ENCODE measurements around the gene TMEM259. TPM values are rescaled to one million over a fixed set of nuclear protein-coding genes. Genes with fewer than 3 reads are reported as not detected.

TMEM259 gene
- total and polyA plus RNA-seq, 2 donors (not counting 3 experiments of a cell fraction or from before 2014, with no cell fraction given) = 142 to 297 TPM

- dilution Hi-C loops (cut with MboI; ENCODE audit: extremely low pct_ligation_motif_present, low sequenced_read_pairs) = no loop called here
- H3K9me1 ChIP-seq (replicated peaks; ENCODE audit: control insufficient read depth, extremely low read depth, insufficient read depth, low read length) = no peaks in the 10 kb centered on the region
- H3K4me3 ChIP-seq (replicated peaks in 1 of 3; ENCODE audit: insufficient read depth in 1 of 3, low read depth in 1 of 3, low read length in 3 of 3) = no peak overlapping the region
- no peak for TF ChIP-seq POLR2AphosphoS5 (IDR thresholded peaks at IDR 0.05; ENCODE audit: insufficient read depth, low read depth, low read length)
- ChIA-PET CTCF (interaction anchor here (0.5 kb wide), 1 partner anchor 502 kb away, joined by 4 read pairs; no protein-coding TSS in a partner anchor), POLR2A (interaction anchor here (0.6 kb wide), 1 partner anchor 15 kb away, joined by 4 read pairs; no protein-coding TSS in a partner anchor)
- H3K36me3 ChIP-seq (ENCODE audit: control insufficient read depth in 2 of 2, extremely low read depth in 1 of 2, insufficient read depth in 2 of 2, low read length in 2 of 2) = peaks cover 5 to 16% of the 10 kb centered on the region in 2 experiments
- H3K27me3 ChIP-seq (ENCODE audit: control insufficient read depth in 2 of 2, insufficient read depth in 2 of 2, low read length in 2 of 2) = no peaks in the 10 kb centered on the region
- no peak for DNase-seq (ENCODE audit: low read depth, low spot score)
- H4K20me1 ChIP-seq (replicated peaks; ENCODE audit: control insufficient read depth, extremely low read depth, insufficient read depth, low read length) = no peaks in the 10 kb centered on the region
- H3K9me3 ChIP-seq (replicated peaks; ENCODE audit: control insufficient read depth, insufficient read depth, low read length) = no peaks in the 10 kb centered on the region
- no peak overlapping the region for H2AFZ ChIP-seq (ENCODE audit: low read depth, low read length)
- H3K4me2 ChIP-seq (ENCODE audit: insufficient read depth, low read length) = no peak overlapping the region
- no peak for FAIRE-seq
- peaks cover 4% of the 10 kb centered on the region for H3K79me2 ChIP-seq (ENCODE audit: control insufficient read depth, insufficient read depth, low read length)
- no peak overlapping the region for H3K27ac ChIP-seq (ENCODE audit: insufficient read depth, low read depth, low read length)
- no peaks in the 10 kb centered on the region for H3K4me1 ChIP-seq (ENCODE audit: control insufficient read depth, extremely low read depth, insufficient read depth, low read length)
- no peak overlapping the region for H3K9ac ChIP-seq (replicated peaks; ENCODE audit: extremely low read depth, insufficient read depth, low read length)
- intact Hi-C loops (cut with micrococcal nuclease) = no loop called here
- no TSS peak for BruUV-seq (replicated peaks)
Measured at GRCh38 chr19:1008268-1009040, 12.5 kb downstream of the TMEM259 start.

GRCh38 chr19:1007399-1008251 lies 13.3 kb downstream of the TMEM259 start:
- no peak for FAIRE-seq
- H3K9me3 ChIP-seq (replicated peaks; ENCODE audit: control insufficient read depth, insufficient read depth, low read length) = no peaks in the 10 kb centered on the region
- no peak overlapping the region for H3K4me3 ChIP-seq (replicated peaks in 1 of 3; ENCODE audit: insufficient read depth in 1 of 3, low read depth in 1 of 3, low read length in 3 of 3)
- no peak overlapping the region for H3K4me2 ChIP-seq (ENCODE audit: insufficient read depth, low read length)
- H3K9ac ChIP-seq (replicated peaks; ENCODE audit: extremely low read depth, insufficient read depth, low read length) = no peak overlapping the region
- no peak overlapping the region for H2AFZ ChIP-seq (ENCODE audit: low read depth, low read length)
- H3K27me3 ChIP-seq (ENCODE audit: control insufficient read depth in 2 of 2, insufficient read depth in 2 of 2, low read length in 2 of 2) = no peaks in the 10 kb centered on the region
- BruUV-seq (replicated peaks) = no TSS peak
- H3K4me1 ChIP-seq (ENCODE audit: control insufficient read depth, extremely low read depth, insufficient read depth, low read length) = no peaks in the 10 kb centered on the region
- no peak for DNase-seq (ENCODE audit: low read depth, low spot score)
- CTCF ChIA-PET = no interaction called here
- no peaks in the 10 kb centered on the region for H3K9me1 ChIP-seq (replicated peaks; ENCODE audit: control insufficient read depth, extremely low read depth, insufficient read depth, low read length)
- peaks cover 5 to 9% of the 10 kb centered on the region in 2 experiments for H3K36me3 ChIP-seq (ENCODE audit: control insufficient read depth in 2 of 2, extremely low read depth in 1 of 2, insufficient read depth in 2 of 2, low read length in 2 of 2)
- TF ChIP-seq CTCF (IDR thresholded peaks at IDR 0.05; ENCODE audit: extremely low read depth in 1 of 2, insufficient read depth in 1 of 2, low read depth in 1 of 2, low read length in 2 of 2) = no peak
- no peak for TF ChIP-seq EZH2 (IDR thresholded peaks at IDR 0.05; ENCODE audit: borderline replicate concordance, low read depth, low read length, severe bottlenecking)
- no peak for TF ChIP-seq MAX (IDR thresholded peaks at IDR 0.05; ENCODE audit: insufficient read depth, insufficient read length)
- TF ChIP-seq POLR2AphosphoS5 (IDR thresholded peaks at IDR 0.05; ENCODE audit: insufficient read depth, low read depth, low read length) = no peak
- no peak for TF ChIP-seq GATA2 (IDR thresholded peaks at IDR 0.05; ENCODE audit: insufficient read depth, insufficient read length, low read depth, low read length)
- no peak for TF ChIP-seq FOS (IDR thresholded peaks at IDR 0.05; ENCODE audit: borderline replicate concordance, insufficient read depth, low read length)
- TF ChIP-seq POLR2A (IDR thresholded peaks at IDR 0.05; ENCODE audit: low read depth, low read length) = no peak
- no peak for TF ChIP-seq JUN (IDR thresholded peaks at IDR 0.05; ENCODE audit: borderline replicate concordance, insufficient read depth, insufficient read length, low read depth)
- no peak for TF ChIP-seq MYC (IDR thresholded peaks at IDR 0.05; ENCODE audit: low read depth, low read length)
- no peaks in the 10 kb centered on the region for H4K20me1 ChIP-seq (replicated peaks; ENCODE audit: control insufficient read depth, extremely low read depth, insufficient read depth, low read length)
- no peaks in the 10 kb centered on the region for H3K79me2 ChIP-seq (ENCODE audit: control insufficient read depth, insufficient read depth, low read length)
- intact Hi-C loops (cut with micrococcal nuclease) (no loop called here), dilution Hi-C loops (cut with MboI; ENCODE audit: extremely low pct_ligation_motif_present, low sequenced_read_pairs) (no loop called here)
- POLR2A ChIA-PET = interaction anchor here (0.6 kb wide), 1 partner anchor 16 kb away, joined by 4 read pairs; no protein-coding TSS in a partner anchor
- H3K27ac ChIP-seq (ENCODE audit: insufficient read depth, low read depth, low read length) = no peak overlapping the region
